GM12878 (cell line): ENCODE data around the gene CDK16. TPM values are rescaled to one million over a fixed set of nuclear protein-coding genes. Genes with fewer than 3 reads are reported as not detected.
A peak's percentile ranks its signal among the peaks of the same experiment; 100 is the strongest.

Source experiments
- ATF7 ChIP-seq: fragments of 450-650 bp; IDR thresholded peaks from 2 replicates; pipeline ENCODE4 v1.6.1; 2016; ENCODE audit warnings: low read depth, mild to moderate bottlenecking
- BACH1 ChIP-seq: fragments of 450-650 bp; IDR thresholded peaks from 2 replicates; pipeline ENCODE4 v1.6.1; 2017; ENCODE audit warnings: mild to moderate bottlenecking, borderline replicate concordance
- CTCF ChIP-seq, 3 experiments: IDR thresholded peaks in 2 of 3; conservative IDR thresholded peaks in 1 of 3; 2 replicates each; pipeline ENCODE4 v1.5.1; 2011; ENCODE audit warnings: low read depth in 3 of 3, low read length in 3 of 3, mild to moderate bottlenecking in 3 of 3, control low read depth in 2 of 3, moderate library complexity in 2 of 3, inconsistent platforms in 1 of 3, mixed read lengths in 1 of 3; ENCODE audit not compliant: control insufficient read depth in 2 of 3, insufficient read depth in 1 of 3; ENCODE audit errors: extremely low read depth in 1 of 3
- ETV6 ChIP-seq, 2 experiments: fragments of 450-650 bp in 1 of 2; IDR thresholded peaks in 1 of 2; conservative IDR thresholded peaks in 1 of 2; 2 replicates each; pipeline ENCODE4 v1.6.1; 2014; ENCODE audit warnings: antibody characterized with exemption in 1 of 2, borderline replicate concordance in 1 of 2, low read depth in 1 of 2, mild to moderate bottlenecking in 1 of 2, moderate library complexity in 1 of 2
- KAT2A ChIP-seq: conservative IDR thresholded peaks from 2 replicates; pipeline ENCODE4 v1.6.1; 2011; ENCODE audit warnings: low read depth, low read length; ENCODE audit not compliant: control insufficient read depth
- NFXL1 ChIP-seq: fragments of 450-650 bp; IDR thresholded peaks from 2 replicates; pipeline ENCODE4 v1.6.1; 2017; ENCODE audit warnings: antibody characterized with exemption, mild to moderate bottlenecking, borderline replicate concordance
- NFYB ChIP-seq: IDR thresholded peaks from 2 replicates; pipeline ENCODE4 v1.6.1; 2011; ENCODE audit warnings: low read depth, mild to moderate bottlenecking, low read length, improper control_type of control experiment, moderate library complexity; ENCODE audit not compliant: insufficient read depth
- NRF1 ChIP-seq: conservative IDR thresholded peaks from 2 replicates; pipeline ENCODE4 v1.6.1; 2011; ENCODE audit warnings: mild to moderate bottlenecking, low read depth, low read length, improper control_type of control experiment
- POLR2A ChIP-seq: IDR thresholded peaks from 2 replicates; pipeline ENCODE4 v1.6.1; 2011; ENCODE audit warnings: low read depth, mild to moderate bottlenecking, low read length
- POU2F2 ChIP-seq: IDR thresholded peaks from 3 replicates; pipeline ENCODE4 v1.6.1; 2011; ENCODE audit warnings: low read depth, mild to moderate bottlenecking, low read length, borderline replicate concordance
- RB1 ChIP-seq: fragments of 450-650 bp; formaldehyde crosslinking; IDR thresholded peaks from 2 replicates; pipeline ENCODE4 v1.6.1; 2017; ENCODE audit warnings: mild to moderate bottlenecking, borderline replicate concordance
- SIX5 ChIP-seq: IDR thresholded peaks from 2 replicates; pipeline ENCODE4 v1.6.1; 2011; ENCODE audit warnings: mild to moderate bottlenecking, low read depth, low read length, moderate library complexity; ENCODE audit not compliant: severe bottlenecking
- SMARCA5 ChIP-seq: fragments of 450-650 bp; IDR thresholded peaks from 2 replicates; pipeline ENCODE4 v1.6.1; 2017; ENCODE audit warnings: mild to moderate bottlenecking
- SREBF1 ChIP-seq: IDR thresholded peaks from 2 replicates; pipeline ENCODE4 v1.6.1; 2012; ENCODE audit warnings: mild to moderate bottlenecking, low read length
- TBL1XR1 ChIP-seq: IDR thresholded peaks from 2 replicates; pipeline ENCODE4 v1.6.1; 2012; ENCODE audit warnings: low read depth, low read length, improper control_type of control experiment
- YY1 ChIP-seq: IDR thresholded peaks from 2 replicates; pipeline ENCODE4 v1.6.1; 2011; ENCODE audit warnings: low read depth, mild to moderate bottlenecking, low read length
- polyA plus RNA-seq, 11 experiments: library from polyadenylated mRNA; depleted of rRNA in 4 of 11; unstranded in 6 of 11; stranded (reverse) in 5 of 11; fragments of >200 nt; fragmentation: Nextera tagmentation in 4 of 11; fragmentation: Illumina TruSeq in 1 of 11; extraction: Ambion mirVana in 4 of 11; extraction: Trizol in 1 of 11; gene quantifications; 1 replicate in 1 of 11; 2 replicates in 10 of 11; pipeline versions ENCODE4 v1.2.1 to v1.2.3, GENCODE V29; 2011 to 2016; ENCODE audit warnings: inconsistent platforms in 2 of 11, missing spikeins in 2 of 11, low read depth in 1 of 11
- total RNA-seq, 4 experiments: library from RNA; depleted of rRNA in 3 of 4; stranded (reverse); fragments of >200 nt in 3 of 4; fragmentation: Illumina TruSeq in 1 of 4; extraction: Trizol in 1 of 4; gene quantifications; 2 replicates each; pipeline versions ENCODE4 v1.2.1 to v1.2.3, GENCODE V29; 2013 to 2021
- TF ChIP-seq, protein P1 (sequence below): fragments of 450-650 bp; IDR thresholded peaks from 2 replicates; pipeline ENCODE4 v1.6.1; 2017; ENCODE audit warnings: low read depth, mild to moderate bottlenecking, moderate library complexity
- TF ChIP-seq, protein P2 (sequence below): fragments of 450-650 bp; IDR thresholded peaks from 2 replicates; pipeline ENCODE4 v1.6.1; 2017; ENCODE audit warnings: antibody characterized with exemption, mild to moderate bottlenecking, moderate library complexity
- TF ChIP-seq, protein P3 (sequence below): fragments of 450-650 bp; IDR thresholded peaks from 2 replicates; pipeline ENCODE4 v1.6.1; 2017; ENCODE audit warnings: mild to moderate bottlenecking, low read depth, inconsistent platforms; ENCODE audit not compliant: poor library complexity, severe bottlenecking

Gene CDK16
- total and polyA plus RNA-seq, 10 of the 15 experiments (the other 5 are each of a cell fraction or from before 2014, with no cell fraction given) = 2.4 to 75.1 (median 48.2) TPM

DNA sequence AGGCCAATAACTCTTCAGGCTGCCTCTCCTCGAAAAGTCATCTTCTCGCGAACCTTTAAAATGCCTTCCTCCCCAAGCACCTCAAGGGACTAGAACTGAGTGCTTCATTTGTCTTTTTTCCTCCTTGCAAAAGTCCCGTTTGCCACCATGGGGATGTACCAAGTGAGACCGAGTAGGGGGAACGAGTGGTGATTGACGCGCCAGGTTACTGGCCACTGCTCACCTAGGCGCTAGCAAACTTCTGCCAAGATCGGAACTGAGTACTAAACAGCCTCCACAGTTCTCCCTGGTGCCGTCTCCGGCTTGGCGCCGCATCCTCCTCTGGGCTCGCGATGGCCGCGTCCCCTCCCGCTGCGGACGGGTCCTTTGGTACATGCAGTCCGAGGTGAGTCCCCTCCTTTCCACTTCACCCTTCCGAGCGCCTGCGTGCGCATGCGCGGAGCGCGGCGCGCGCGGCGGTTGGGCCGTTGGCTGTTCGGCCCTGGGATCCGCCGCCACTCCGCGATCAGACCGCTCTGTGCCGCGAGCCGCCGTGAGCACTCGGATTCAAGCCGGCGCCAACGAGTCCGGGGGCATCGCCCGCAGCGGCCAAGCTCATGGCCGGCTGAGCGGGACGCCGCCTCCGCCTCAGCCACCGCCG lies at the start of gene CDK16 (continued):
- TF ChIP-seq SREBF1 = peak; percentile 96
- peak; percentile 47; the same call in 1 of the 3 replicates for TF ChIP-seq POU2F2
- peak; percentile 94 for TF ChIP-seq POLR2A
- TF ChIP-seq BACH1 = peak; percentile 66; the same call in 1 of the 2 replicates
- TF ChIP-seq RB1 = peak; percentile 84
- peak; percentile 30; the same call in 1 of the 2 replicates for TF ChIP-seq YY1
- TF ChIP-seq KAT2A = no peak
- TF ChIP-seq, protein P1, sequence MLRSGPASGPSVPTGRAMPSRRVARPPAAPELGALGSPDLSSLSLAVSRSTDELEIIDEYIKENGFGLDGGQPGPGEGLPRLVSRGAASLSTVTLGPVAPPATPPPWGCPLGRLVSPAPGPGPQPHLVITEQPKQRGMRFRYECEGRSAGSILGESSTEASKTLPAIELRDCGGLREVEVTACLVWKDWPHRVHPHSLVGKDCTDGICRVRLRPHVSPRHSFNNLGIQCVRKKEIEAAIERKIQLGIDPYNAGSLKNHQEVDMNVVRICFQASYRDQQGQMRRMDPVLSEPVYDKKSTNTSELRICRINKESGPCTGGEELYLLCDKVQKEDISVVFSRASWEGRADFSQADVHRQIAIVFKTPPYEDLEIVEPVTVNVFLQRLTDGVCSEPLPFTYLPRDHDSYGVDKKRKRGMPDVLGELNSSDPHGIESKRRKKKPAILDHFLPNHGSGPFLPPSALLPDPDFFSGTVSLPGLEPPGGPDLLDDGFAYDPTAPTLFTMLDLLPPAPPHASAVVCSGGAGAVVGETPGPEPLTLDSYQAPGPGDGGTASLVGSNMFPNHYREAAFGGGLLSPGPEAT = peak; percentile 98
- TF ChIP-seq, protein P2, sequence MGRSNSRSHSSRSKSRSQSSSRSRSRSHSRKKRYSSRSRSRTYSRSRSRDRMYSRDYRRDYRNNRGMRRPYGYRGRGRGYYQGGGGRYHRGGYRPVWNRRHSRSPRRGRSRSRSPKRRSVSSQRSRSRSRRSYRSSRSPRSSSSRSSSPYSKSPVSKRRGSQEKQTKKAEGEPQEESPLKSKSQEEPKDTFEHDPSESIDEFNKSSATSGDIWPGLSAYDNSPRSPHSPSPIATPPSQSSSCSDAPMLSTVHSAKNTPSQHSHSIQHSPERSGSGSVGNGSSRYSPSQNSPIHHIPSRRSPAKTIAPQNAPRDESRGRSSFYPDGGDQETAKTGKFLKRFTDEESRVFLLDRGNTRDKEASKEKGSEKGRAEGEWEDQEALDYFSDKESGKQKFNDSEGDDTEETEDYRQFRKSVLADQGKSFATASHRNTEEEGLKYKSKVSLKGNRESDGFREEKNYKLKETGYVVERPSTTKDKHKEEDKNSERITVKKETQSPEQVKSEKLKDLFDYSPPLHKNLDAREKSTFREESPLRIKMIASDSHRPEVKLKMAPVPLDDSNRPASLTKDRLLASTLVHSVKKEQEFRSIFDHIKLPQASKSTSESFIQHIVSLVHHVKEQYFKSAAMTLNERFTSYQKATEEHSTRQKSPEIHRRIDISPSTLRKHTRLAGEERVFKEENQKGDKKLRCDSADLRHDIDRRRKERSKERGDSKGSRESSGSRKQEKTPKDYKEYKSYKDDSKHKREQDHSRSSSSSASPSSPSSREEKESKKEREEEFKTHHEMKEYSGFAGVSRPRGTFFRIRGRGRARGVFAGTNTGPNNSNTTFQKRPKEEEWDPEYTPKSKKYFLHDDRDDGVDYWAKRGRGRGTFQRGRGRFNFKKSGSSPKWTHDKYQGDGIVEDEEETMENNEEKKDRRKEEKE = peak; percentile 99
- peak; percentile 86 for TF ChIP-seq NRF1
- no peak for TF ChIP-seq NFXL1
- TF ChIP-seq ETV6 (conservative IDR thresholded peaks at IDR 0.05 in 1 of 2, IDR thresholded peaks at IDR 0.05 in 1 of 2; ENCODE audit: borderline replicate concordance in 1 of 2, low read depth in 1 of 2) = no peak
- peak; percentile 46; the same call in 1 of the 2 replicates for TF ChIP-seq NFYB
- TF ChIP-seq TBL1XR1 = 0 out of 2 replicates have a peak, but pooled peaks have one; percentile 21
- peak; percentile 100 for TF ChIP-seq ATF7
- no peak for TF ChIP-seq CTCF (IDR thresholded peaks at IDR 0.05 in 2 of 3, conservative IDR thresholded peaks at IDR 0.05 in 1 of 3; ENCODE audit: control insufficient read depth in 2 of 3, extremely low read depth in 1 of 3, insufficient read depth in 1 of 3, low read depth in 3 of 3, low read length in 3 of 3)
- TF ChIP-seq SMARCA5 = 0 out of 2 replicates have a peak, but pooled peaks have one; percentile 9
- TF ChIP-seq, protein P3, sequence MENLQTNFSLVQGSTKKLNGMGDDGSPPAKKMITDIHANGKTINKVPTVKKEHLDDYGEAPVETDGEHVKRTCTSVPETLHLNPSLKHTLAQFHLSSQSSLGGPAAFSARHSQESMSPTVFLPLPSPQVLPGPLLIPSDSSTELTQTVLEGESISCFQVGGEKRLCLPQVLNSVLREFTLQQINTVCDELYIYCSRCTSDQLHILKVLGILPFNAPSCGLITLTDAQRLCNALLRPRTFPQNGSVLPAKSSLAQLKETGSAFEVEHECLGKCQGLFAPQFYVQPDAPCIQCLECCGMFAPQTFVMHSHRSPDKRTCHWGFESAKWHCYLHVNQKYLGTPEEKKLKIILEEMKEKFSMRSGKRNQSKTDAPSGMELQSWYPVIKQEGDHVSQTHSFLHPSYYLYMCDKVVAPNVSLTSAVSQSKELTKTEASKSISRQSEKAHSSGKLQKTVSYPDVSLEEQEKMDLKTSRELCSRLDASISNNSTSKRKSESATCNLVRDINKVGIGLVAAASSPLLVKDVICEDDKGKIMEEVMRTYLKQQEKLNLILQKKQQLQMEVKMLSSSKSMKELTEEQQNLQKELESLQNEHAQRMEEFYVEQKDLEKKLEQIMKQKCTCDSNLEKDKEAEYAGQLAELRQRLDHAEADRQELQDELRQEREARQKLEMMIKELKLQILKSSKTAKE = peak; percentile 91
- peak; percentile 35 for TF ChIP-seq SIX5
